IMR-90 (cell line): ENCODE measurements around the gene CDK6. TPM values are rescaled to one million over a fixed set of nuclear protein-coding genes. Genes with fewer than 3 reads are reported as not detected.

Experiments
- ATAC-seq: fragments of 200-7000 bp; cut with Tn5 transposase; 2 replicates; pipeline ENCODE4 v1.9.1; 2020; ENCODE audit warnings: low read depth, mild to moderate bottlenecking, moderate library complexity
- BruUV-seq: library from RNA; stranded (reverse); fragments of 400-500 nt; replicated peaks from 2 replicates; lab custom pipeline; 2021; lab: Mats Ljungman, UMichigan
- CTCF ChIA-PET: fragments of 300-600 bp; formaldehyde crosslinking; extraction: SDS; loops from one replicate; lab custom pipeline; 2021; ENCODE audit warnings: antibody characterized with exemption; lab: Yijun Ruan, JAX
- POLR2A ChIA-PET: fragments of 300-600 bp; sonication (Branson Sonifier 250); formaldehyde crosslinking; loops from one replicate; lab custom pipeline; 2022; ENCODE audit warnings: antibody characterized with exemption; ENCODE audit not compliant: unreplicated experiment; lab: Charles Lee
- DNase-seq: peaks from one replicate; pipeline ENCODE4 v3.0.0; 2013
- H2AFZ ChIP-seq: replicated peaks from 2 replicates; pipeline ENCODE3; 2013; ENCODE audit warnings: low read length, mild to moderate bottlenecking; ENCODE audit not compliant: poor library complexity
- H2AK5ac ChIP-seq: 2 replicates; pipeline ENCODE4 v1.6.1; 2013; ENCODE audit warnings: low read depth, low read length, inconsistent platforms
- H2AK9ac ChIP-seq: replicated peaks from 2 replicates; pipeline ENCODE3; 2013; ENCODE audit warnings: mild to moderate bottlenecking, low read depth, low read length, moderate library complexity; ENCODE audit not compliant: poor library complexity
- H2BK120ac ChIP-seq: 2 replicates; pipeline ENCODE4 v1.6.1; 2013; ENCODE audit warnings: low read depth, low read length, inconsistent platforms
- H2BK15ac ChIP-seq: 3 replicates; pipeline ENCODE4 v1.6.1; 2013; ENCODE audit warnings: low read depth, low read length, inconsistent platforms
- H2BK20ac ChIP-seq: 2 replicates; pipeline ENCODE4 v1.6.1; 2013; ENCODE audit warnings: low read depth, mild to moderate bottlenecking, inconsistent platforms, low read length, moderate library complexity
- H2BK5ac ChIP-seq: 2 replicates; pipeline ENCODE4 v1.6.1; 2013; ENCODE audit warnings: mild to moderate bottlenecking, low read depth, low read length, inconsistent platforms; ENCODE audit not compliant: poor library complexity, severe bottlenecking
- H3K14ac ChIP-seq: replicated peaks from 2 replicates; pipeline ENCODE4 v1.6.1; 2013; ENCODE audit warnings: low read depth, low read length, inconsistent platforms
- H3K18ac ChIP-seq: 2 replicates; pipeline ENCODE4 v1.6.1; 2013; ENCODE audit warnings: low read depth, low read length, control low read depth
- H3K23ac ChIP-seq: 2 replicates; pipeline ENCODE4 v1.6.1; 2013; ENCODE audit warnings: low read depth, low read length, inconsistent platforms
- H3K27ac ChIP-seq: 2 replicates; pipeline ENCODE4 v1.5.1; 2013; ENCODE audit warnings: mild to moderate bottlenecking, control low read depth, low read length; ENCODE audit not compliant: insufficient read depth
- H3K27me3 ChIP-seq: 2 replicates; pipeline ENCODE4 v1.6.1; 2013; ENCODE audit warnings: low read length; ENCODE audit not compliant: control insufficient read depth, insufficient read depth
- H3K36me3 ChIP-seq: 2 replicates; pipeline ENCODE4 v1.6.1; 2013; ENCODE audit warnings: low read length, mixed read lengths; ENCODE audit not compliant: control insufficient read depth, insufficient read depth
- H3K4ac ChIP-seq: 2 replicates; pipeline ENCODE4 v1.6.1; 2013; ENCODE audit warnings: low read depth, low read length, inconsistent platforms
- H3K4me1 ChIP-seq: 2 replicates; pipeline ENCODE4 v1.6.1; 2013; ENCODE audit warnings: low read length, mixed read lengths; ENCODE audit not compliant: control insufficient read depth, insufficient read depth
- H3K4me2 ChIP-seq: 2 replicates; pipeline ENCODE4 v1.6.1; 2013; ENCODE audit warnings: low read depth, mild to moderate bottlenecking, control low read depth, low read length, moderate library complexity
- H3K4me3 ChIP-seq: 2 replicates; pipeline ENCODE4 v1.5.1; 2013; ENCODE audit warnings: low read depth, mild to moderate bottlenecking, control low read depth, low read length, moderate library complexity; ENCODE audit not compliant: insufficient read depth
- H3K56ac ChIP-seq: 2 replicates; pipeline ENCODE4 v1.6.1; 2013; ENCODE audit warnings: low read length, inconsistent platforms; ENCODE audit not compliant: insufficient read depth; ENCODE audit errors: extremely low read depth
- H3K79me1 ChIP-seq, 2 experiments: 2 replicates each; pipeline ENCODE4 v1.6.1; 2013; ENCODE audit warnings: low read length in 2 of 2, inconsistent platforms in 1 of 2, low read depth in 1 of 2
- H3K9ac ChIP-seq: 2 replicates; pipeline ENCODE4 v1.6.1; 2013; ENCODE audit warnings: low read depth, low read length, control low read depth
- H3K9me1 ChIP-seq: 2 replicates; pipeline ENCODE4 v1.6.1; 2013; ENCODE audit warnings: low read length, inconsistent platforms; ENCODE audit not compliant: insufficient read depth
- H3K9me3 ChIP-seq: 2 replicates; pipeline ENCODE4 v1.6.1; 2013; ENCODE audit warnings: low read length; ENCODE audit not compliant: control insufficient read depth, insufficient read depth
- H4K20me1 ChIP-seq: 2 replicates; pipeline ENCODE4 v1.6.1; 2013; ENCODE audit warnings: low read length, inconsistent platforms; ENCODE audit not compliant: insufficient read depth
- H4K5ac ChIP-seq: 2 replicates; pipeline ENCODE4 v1.6.1; 2013; ENCODE audit warnings: mild to moderate bottlenecking, low read depth, low read length, control low read depth
- H4K8ac ChIP-seq, 2 experiments: 2 replicates each; pipeline ENCODE4 v1.6.1; 2013; ENCODE audit warnings: low read depth in 2 of 2, low read length in 2 of 2, control low read depth in 1 of 2, inconsistent platforms in 1 of 2
- H4K91ac ChIP-seq: 2 replicates; pipeline ENCODE4 v1.6.1; 2013; ENCODE audit warnings: low read depth, low read length, inconsistent platforms; ENCODE audit not compliant: insufficient read depth
- BHLHE40 ChIP-seq: fragments of 150-350 bp; IDR thresholded peaks from 2 replicates; pipeline ENCODE4 v1.6.1; 2016; ENCODE audit warnings: mild to moderate bottlenecking, low read depth, low read length
- MXI1 ChIP-seq: IDR thresholded peaks from 2 replicates; pipeline ENCODE4 v1.6.1; 2012; ENCODE audit warnings: low read depth, mild to moderate bottlenecking, low read length, moderate library complexity, borderline replicate concordance
- NFE2L2 ChIP-seq: fragments of 150-350 bp; IDR thresholded peaks from 2 replicates; pipeline ENCODE4 v1.6.1; 2016; ENCODE audit warnings: low read depth, mild to moderate bottlenecking, low read length
- RFX5 ChIP-seq: IDR thresholded peaks from 2 replicates; pipeline ENCODE4 v1.8.0; 2012; ENCODE audit warnings: low read depth, mild to moderate bottlenecking, low read length, moderate library complexity
- SMC3 ChIP-seq: fragments of 150-350 bp; IDR thresholded peaks from 2 replicates; pipeline ENCODE4 v1.6.1; 2016; ENCODE audit warnings: low read depth, mild to moderate bottlenecking, antibody characterized with exemption, low read length, moderate library complexity
- WGBS, 2 experiments: methylation state at CpG; one replicate each; pipeline versions ENCODE4 v1.1.5 to v1.1.7; 2013; ENCODE audit warnings: missing lambda C conversion rate in 2 of 2; ENCODE audit not compliant: insufficient read length in 1 of 2; ENCODE audit errors: extremely low coverage in 2 of 2; 5-methylcytosine and 5-hydroxymethylcytosine counted together
- dilution Hi-C: fragments of 300-500 bp; cut with HindIII; formaldehyde crosslinking; loops from one replicate; pipeline ENCODE4 v1.14.3; 2018; ENCODE audit warnings: low sequenced_read_pairs; ENCODE audit not compliant: unreplicated experiment
- in situ Hi-C: fragments of 300-500 bp; cut with MboI; formaldehyde crosslinking; loops from 3 replicates; pipeline ENCODE4 v1.14.3; 2019; ENCODE audit warnings: low sequenced_read_pairs, inconsistent platforms, mixed read lengths
- intact Hi-C: fragments of 100-400 bp; cut with micrococcal nuclease; formaldehyde crosslinking; loops from 2 replicates; pipeline ENCODE4 v1.10.0; 2022
- polyA plus RNA-seq, 3 experiments: library from polyadenylated mRNA; depleted of rRNA; stranded (reverse); fragments of >200 nt; gene quantifications; 2 replicates each; pipeline ENCODE4 v1.2.3, GENCODE V29; 2012; ENCODE audit warnings: low replicate concordance in 1 of 3
- total RNA-seq: library from RNA; depleted of rRNA; stranded (reverse); fragments of >200 nt; gene quantifications from 2 replicates; pipeline ENCODE4 v1.2.3, GENCODE V29; 2012

CDK6 gene
- total and polyA plus RNA-seq, 2 of the 4 experiments (the other 2 are of a cell fraction): 21.5 to 195 TPM

DNA sequence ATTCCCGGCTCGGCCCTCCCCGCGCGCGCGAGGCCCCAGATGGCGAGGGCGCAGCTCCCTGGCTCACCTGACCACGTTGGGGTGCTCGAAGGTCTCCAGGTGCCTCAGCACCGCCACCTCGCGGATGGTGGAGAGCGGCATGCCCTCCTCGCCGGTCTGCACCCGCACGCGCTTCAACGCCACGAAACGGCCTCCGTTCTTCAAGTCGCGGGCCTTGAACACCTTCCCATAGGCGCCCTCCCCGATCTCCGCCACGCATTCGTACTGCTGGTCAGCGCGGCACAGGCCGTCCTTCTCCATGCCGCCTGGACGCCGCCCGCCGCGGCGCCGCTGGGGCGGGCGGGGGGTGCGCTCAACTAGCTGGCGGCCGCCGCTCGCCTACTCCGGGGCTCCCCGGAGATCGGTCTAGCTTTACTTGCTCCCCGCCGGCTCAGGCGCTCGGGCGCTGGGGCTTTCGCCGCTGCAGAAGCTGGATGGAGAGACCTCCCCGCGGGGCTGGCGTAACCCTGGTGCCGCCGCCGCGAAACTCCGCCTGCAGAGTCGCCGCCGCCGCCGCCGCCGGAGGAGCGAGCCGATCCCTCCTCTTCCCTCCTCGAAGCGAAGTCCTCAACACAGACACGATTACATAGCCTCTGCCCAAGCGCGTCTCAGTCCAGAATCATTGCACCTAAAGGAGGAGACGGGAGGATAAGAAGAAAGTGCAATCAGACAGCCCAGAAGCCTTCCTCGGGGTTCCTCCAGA, 3.2 kb downstream of the CDK6 start (continued):
- peak; percentile 61 for TF ChIP-seq SMC3
- 0 out of 2 replicates have a peak, but pooled peaks have one; percentile 5 for TF ChIP-seq BHLHE40
- peak; percentile 47; the same call in 1 of the 2 replicates for TF ChIP-seq MXI1

DNA sequence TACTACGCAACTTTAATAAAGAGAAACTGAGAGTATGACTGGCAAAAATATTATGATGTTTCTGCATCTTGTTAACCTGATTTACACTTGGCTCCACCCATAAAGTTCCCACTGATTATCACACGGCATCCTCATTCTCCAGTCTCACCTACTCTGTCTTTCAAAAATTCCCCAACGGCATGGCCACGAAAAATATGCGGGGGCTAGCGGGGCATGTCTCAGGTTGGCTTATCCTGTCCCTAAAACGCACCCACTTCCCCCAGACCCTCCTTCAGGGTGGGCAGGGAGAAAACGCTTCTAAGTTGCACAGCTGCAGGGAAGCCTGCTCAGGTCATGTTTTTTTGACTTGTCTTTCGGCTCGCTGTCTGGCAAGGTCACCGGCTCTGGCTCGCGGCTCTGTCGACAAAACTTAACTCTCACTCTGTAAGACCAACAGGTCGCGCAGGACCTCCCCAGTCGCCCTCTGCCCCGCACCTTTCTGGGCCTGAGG, 3.8 kb downstream of the CDK6 start:
- H3K9ac ChIP-seq: peak overlapping the region; percentile 98
- peak overlapping the region; percentile 98 for H3K4me3 ChIP-seq
- peak overlapping the region; percentile 97 for H3K4ac ChIP-seq
- H4K91ac ChIP-seq: peak overlapping the region; percentile 97
- DNase-seq (no peak), ATAC-seq (no peak)
- in situ Hi-C loops (loop anchor here (5.0 kb wide), 2 partner anchors 135 to 220 kb away; no protein-coding TSS in a partner anchor), dilution Hi-C loops (no loop called here), intact Hi-C loops (loop anchor here (1.0 to 5.0 kb wide), 8 partner anchors 65 to 395 kb away; partner anchors contain the start of genes HEPACAM2, PEX1 and RBM48)
- peak overlapping the region; percentile 85 for H2BK120ac ChIP-seq
- no TSS peak for BruUV-seq
- H3K4me1 ChIP-seq: peaks cover 6% of the 10 kb centered on the region; the same call in 1 of the 2 replicates
- H2AK5ac ChIP-seq: peak overlapping the region; percentile 74
- H4K20me1 ChIP-seq: peaks cover 41% of the 10 kb centered on the region
- POLR2A ChIA-PET: interaction anchor here (0.7 to 1.8 kb wide), 3 partner anchors 10 to 450 kb away, joined by 3 to 7 read pairs (median 4); no protein-coding TSS in a partner anchor
- CTCF ChIA-PET: interaction anchor here (0.6 to 1.1 kb wide), 5 partner anchors 67 to 211 kb away, joined by 3 to 4 read pairs (median 4); no protein-coding TSS in a partner anchor
- H3K27me3 ChIP-seq: no peaks in the 10 kb centered on the region
- 2% methylated on average over 7 of the region's 18 CpGs; no CpG with 5 or more reads in 1 of the 2 experiments for WGBS, 2 experiments
- H3K9me3 ChIP-seq: no peaks in the 10 kb centered on the region
- peak overlapping the region; percentile 98 for H3K56ac ChIP-seq
- H2BK15ac ChIP-seq: peak overlapping the region; percentile 77
- peak overlapping the region; percentile 62 for H4K5ac ChIP-seq
- H3K9me1 ChIP-seq: peaks cover 4% of the 10 kb centered on the region; the same call in 1 of the 2 replicates
- peak overlapping the region; percentile 93 for H2BK5ac ChIP-seq
- TF ChIP-seq NFE2L2 (peak; percentile 8; the same call in 1 of the 2 replicates), RFX5 (no peak), MXI1 (no peak)
- peak overlapping the region; percentile 99 for H3K14ac ChIP-seq
- H3K79me1 ChIP-seq: peaks cover 0 to 28% of the 10 kb centered on the region in 2 experiments; a peak in 2 of 4 replicates
- peak overlapping the region; percentile 98 for H3K27ac ChIP-seq
- H2AFZ ChIP-seq: peak overlapping the region; percentile 77
- H3K4me2 ChIP-seq: peak overlapping the region; percentile 96
- peak overlapping the region; percentile 93 for H3K18ac ChIP-seq
- H3K23ac ChIP-seq: peak overlapping the region; percentile 90
- peak overlapping the region; percentile 88 for H2BK20ac ChIP-seq
- peaks cover 7% of the 10 kb centered on the region for H3K36me3 ChIP-seq
- H4K8ac ChIP-seq: peak overlapping the region; percentile 80 to 93
- peak overlapping the region; percentile 87 for H2AK9ac ChIP-seq
